Gastroesophageal sphincter (tissue), 4 donors: Measurements from ENCODE around the gene DZIP1L. TPM values are rescaled to one million over a fixed set of nuclear protein-coding genes. Genes with fewer than 3 reads are reported as not detected.
A peak's percentile ranks its signal among the peaks of the same experiment; 100 is the strongest.

Experiments used
- ATAC-seq: fragments of 150-250 bp; one replicate; pipeline ENCODE4 v1.9.1; 2016; ENCODE audit warnings: mild to moderate bottlenecking, moderate library complexity
- H3K27ac ChIP-seq, 4 donors: fragments of 200-600 bp; sonication (generic) in 3 of 4; 1 replicate in 3 of 4; 2 replicates in 1 of 4; pipeline ENCODE4 v1.5.1; 2016 to 2019
- H3K27me3 ChIP-seq: fragments of 200-600 bp; sonication (generic); one replicate; pipeline ENCODE4 v1.5.1; 2019
- H3K36me3 ChIP-seq, 2 donors: fragments of 200-600 bp; sonication (generic); one replicate each; pipeline ENCODE4 v1.5.1; 2019; ENCODE audit warnings: control low read depth in 1 of 2
- H3K4me1 ChIP-seq, 3 donors: fragments of 200-600 bp; sonication (generic); 1 replicate in 2 of 3; 2 replicates in 1 of 3; pipeline ENCODE4 v1.5.1; 2016 to 2019; ENCODE audit warnings: control low read depth in 2 of 3
- H3K4me3 ChIP-seq, 2 donors: fragments of 200-600 bp; sonication (generic); one replicate each; pipeline ENCODE4 v1.5.1; 2019; ENCODE audit warnings: mild to moderate bottlenecking in 1 of 2, moderate library complexity in 1 of 2
- H3K9me3 ChIP-seq, 3 donors: fragments of 200-600 bp; sonication (generic); one replicate each; pipeline ENCODE4 v1.5.1; 2017 to 2019; ENCODE audit warnings: control low read depth in 2 of 3
- CTCF ChIP-seq, 4 experiments: fragments of 200-600 bp in 2 of 4; fragments of 450-650 bp in 2 of 4; sonication (generic) in 1 of 4; IDR thresholded peaks; one replicate each; pipeline ENCODE4 v1.5.1; 2017 to 2019; ENCODE audit warnings: antibody characterized with exemption in 4 of 4, mild to moderate bottlenecking in 2 of 4, moderate library complexity in 2 of 4
- EP300 ChIP-seq: sonication (generic); formaldehyde crosslinking; IDR thresholded peaks from one replicate; pipeline ENCODE4 v1.6.1; 2017; ENCODE audit warnings: antibody characterized with exemption, mild to moderate bottlenecking
- POLR2A ChIP-seq, 2 donors: fragments of 450-650 bp; IDR thresholded peaks; one replicate each; pipeline ENCODE4 v1.6.1; 2017; ENCODE audit warnings: antibody characterized with exemption in 2 of 2, mild to moderate bottlenecking in 2 of 2, moderate library complexity in 1 of 2
- POLR2AphosphoS5 ChIP-seq: sonication (generic); formaldehyde crosslinking; IDR thresholded peaks from one replicate; pipeline ENCODE4 v1.6.1; 2017; ENCODE audit warnings: antibody characterized with exemption
- WGBS, 2 donors: methylation state at CpG; one replicate each; pipeline ENCODE4 v1.1.5; 2018; ENCODE audit warnings: low coverage in 1 of 2; 5-methylcytosine and 5-hydroxymethylcytosine counted together
- total RNA-seq, 4 donors: library from RNA; depleted of rRNA; stranded (reverse); fragments of >200 nt; gene quantifications; one replicate each; pipeline ENCODE4 v1.1.0, GENCODE V29; 2016

The DZIP1L gene
- total RNA-seq, 4 donors from 2014 or later: 5.3 to 47.9 (median 18.6) TPM

- TF ChIP-seq POLR2A (IDR thresholded peaks at IDR 0.05) (no peak), POLR2AphosphoS5 (no peak), EP300 (no peak), CTCF (IDR thresholded peaks at IDR 0.05) (no peak)
- Histone ChIP-seq H3K4me1 (no peaks in the 10 kb centered on the region), H3K27me3 (no peaks in the 10 kb centered on the region), H3K4me3 (no peak overlapping the region), H3K9me3 (no peaks in the 10 kb centered on the region), H3K27ac (no peak overlapping the region), H3K36me3 (no peaks in the 10 kb centered on the region)
- 64 to 78% methylated on average over 1 to 3 of the region's 3 CpGs for WGBS, 2 donors
- no peak for ATAC-seq
Measured at GRCh38 chr3:138135146-138135832, 19.9 kb upstream of the DZIP1L start.

- no peaks in the 10 kb centered on the region for H3K4me1 ChIP-seq
- 21 to 67% methylated on average over 1 of the region's 1 CpG for WGBS, 2 donors
- ATAC-seq: no peak
- H3K27me3 ChIP-seq: no peaks in the 10 kb centered on the region
- TF ChIP-seq POLR2AphosphoS5 (no peak), POLR2A (IDR thresholded peaks at IDR 0.05) (no peak), EP300 (no peak), CTCF (IDR thresholded peaks at IDR 0.05) (no peak)
- H3K9me3 ChIP-seq: no peaks in the 10 kb centered on the region
- no peaks in the 10 kb centered on the region for H3K36me3 ChIP-seq
- H3K27ac ChIP-seq: no peak within 1 kb of the TSS
- H3K4me3 ChIP-seq: no peak within 1 kb of the TSS
Measured at GRCh38 chr3:138132239-138132638, 16.8 kb upstream of the DZIP1L start, which contains the start of gene A4GNT. A4GNT (minus strand) TSS chr3:138132390; CDS start chr3:138131256, 1,134 bp downstream.

GRCh38 chr3:138127636-138128365 is 12.4 kb upstream of the DZIP1L start:
- no peak overlapping the region for H3K4me3 ChIP-seq
- TF ChIP-seq POLR2AphosphoS5 (no peak), EP300 (no peak), POLR2A (IDR thresholded peaks at IDR 0.05) (no peak), CTCF (IDR thresholded peaks at IDR 0.05) (no peak)
- no peaks in the 10 kb centered on the region for H3K27me3 ChIP-seq
- peaks cover 0 to 2% (median 0%) of the 10 kb centered on the region in 3 donors for H3K4me1 ChIP-seq
- WGBS, 2 donors: 67 to 80% methylated on average over 1 of the region's 1 CpG
- no peaks in the 10 kb centered on the region for H3K36me3 ChIP-seq
- no peak overlapping the region for H3K27ac ChIP-seq
- H3K9me3 ChIP-seq: no peaks in the 10 kb centered on the region
- ATAC-seq: no peak

GRCh38 chr3:138125548-138126221 is 10.3 kb upstream of the DZIP1L start:
- Histone ChIP-seq H3K4me1 (peaks cover 0 to 2% (median 0%) of the 10 kb centered on the region in 3 donors), H3K27ac (peak overlapping the region in 1 of 4 donors; percentile 31), H3K36me3 (no peaks in the 10 kb centered on the region), H3K9me3 (no peaks in the 10 kb centered on the region), H3K27me3 (no peaks in the 10 kb centered on the region), H3K4me3 (no peak overlapping the region)
- 29 to 38% methylated on average over 2 to 5 of the region's 5 CpGs for WGBS, 2 donors
- peak; percentile 65 for ATAC-seq
- TF ChIP-seq POLR2A (IDR thresholded peaks at IDR 0.05) (no peak), CTCF (IDR thresholded peaks at IDR 0.05) (no peak), EP300 (no peak), POLR2AphosphoS5 (no peak)
